Superior temporal gyrus (tissue), 1 donor: ENCODE data around the gene BBLN.
"Not testable (repeated sequence)": the region's sequence is repeated elsewhere in the genome, so short reads cannot be mapped to it uniquely, and the experiment has no call there.

Experiments used
- DNase-seq: peaks from one replicate; pipeline ENCODE4 v3.0.0-alpha.2; 2016; ENCODE audit errors: extremely low spot score

BBLN gene

GRCh38 chr9:128159784-128160602 is at the start of gene BBLN:
Gene BBLN (plus strand): TSS chr9:128160265. CDS start chr9:128160408, 143 bp downstream.
- DNase-seq = peak; percentile 87

DNA sequence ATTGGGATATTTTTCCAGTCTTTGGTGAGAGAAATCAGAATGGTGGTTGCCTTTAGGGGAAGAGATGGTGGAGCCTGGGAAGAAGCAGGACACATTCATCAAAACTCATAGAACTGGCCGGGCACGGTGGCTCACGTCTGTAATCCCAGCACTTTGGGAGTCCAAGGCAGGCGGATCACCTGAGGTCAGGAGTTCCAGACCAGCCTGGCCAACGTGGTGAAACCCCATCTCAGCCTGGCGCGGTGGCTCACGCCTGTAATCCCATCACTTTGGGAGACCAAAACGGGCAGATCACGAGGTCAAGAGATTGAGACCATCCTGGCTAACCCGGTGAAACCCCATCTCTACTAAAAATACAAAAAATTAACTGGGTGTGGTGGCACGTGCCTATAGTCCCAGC is 48.3 kb upstream of the BBLN start:
- DNase-seq = not testable (repeated sequence)

GRCh38 chr9:128113526-128114325 is 46.3 kb upstream of the BBLN start:
- DNase-seq = no peak

DNA sequence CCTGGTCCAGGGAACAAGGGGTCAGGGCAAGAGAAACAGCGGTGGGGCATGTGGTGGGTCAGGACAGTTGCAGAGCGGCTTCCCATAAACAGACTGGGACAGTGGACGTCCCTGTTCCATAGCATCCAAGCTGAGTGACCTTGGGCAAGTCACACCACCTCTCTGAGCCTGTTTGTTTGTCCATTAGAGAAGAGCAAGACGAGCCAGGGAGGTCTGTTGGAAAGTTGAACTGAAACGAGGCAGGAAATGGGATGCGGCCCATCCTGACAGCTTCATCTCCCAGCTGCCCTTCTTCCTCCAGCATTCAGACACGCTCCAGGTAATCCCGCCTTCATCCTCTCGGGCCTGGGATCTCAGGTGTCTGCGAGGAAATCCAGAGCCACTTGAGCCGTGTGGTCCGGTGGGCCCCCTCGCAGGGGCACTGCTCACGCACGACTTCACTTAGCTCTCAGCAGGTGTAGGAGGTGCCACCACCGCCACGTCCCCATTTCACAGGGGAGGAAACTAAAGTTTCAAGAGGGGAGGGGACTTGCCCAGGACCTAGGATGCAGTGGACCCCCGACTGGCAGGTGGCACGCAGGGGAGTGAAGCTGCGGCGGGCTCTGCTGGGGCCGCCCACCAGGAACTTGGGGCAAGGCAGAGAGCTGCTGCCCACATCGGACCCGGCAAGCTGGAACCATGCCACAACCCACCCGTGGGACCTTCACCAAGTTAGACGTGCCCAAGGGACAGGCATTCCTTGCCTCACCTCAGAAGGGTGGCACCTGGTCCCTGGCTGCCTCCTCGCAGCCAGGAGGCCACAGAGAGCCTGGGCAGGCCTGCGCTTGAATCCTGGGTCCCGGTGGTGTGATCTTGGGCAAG is 45.5 kb upstream of the BBLN start:
- DNase-seq = no peak

- no peak for DNase-seq
Observed at GRCh38 chr9:128115187-128116103, 44.6 kb upstream of the BBLN start.

DNA sequence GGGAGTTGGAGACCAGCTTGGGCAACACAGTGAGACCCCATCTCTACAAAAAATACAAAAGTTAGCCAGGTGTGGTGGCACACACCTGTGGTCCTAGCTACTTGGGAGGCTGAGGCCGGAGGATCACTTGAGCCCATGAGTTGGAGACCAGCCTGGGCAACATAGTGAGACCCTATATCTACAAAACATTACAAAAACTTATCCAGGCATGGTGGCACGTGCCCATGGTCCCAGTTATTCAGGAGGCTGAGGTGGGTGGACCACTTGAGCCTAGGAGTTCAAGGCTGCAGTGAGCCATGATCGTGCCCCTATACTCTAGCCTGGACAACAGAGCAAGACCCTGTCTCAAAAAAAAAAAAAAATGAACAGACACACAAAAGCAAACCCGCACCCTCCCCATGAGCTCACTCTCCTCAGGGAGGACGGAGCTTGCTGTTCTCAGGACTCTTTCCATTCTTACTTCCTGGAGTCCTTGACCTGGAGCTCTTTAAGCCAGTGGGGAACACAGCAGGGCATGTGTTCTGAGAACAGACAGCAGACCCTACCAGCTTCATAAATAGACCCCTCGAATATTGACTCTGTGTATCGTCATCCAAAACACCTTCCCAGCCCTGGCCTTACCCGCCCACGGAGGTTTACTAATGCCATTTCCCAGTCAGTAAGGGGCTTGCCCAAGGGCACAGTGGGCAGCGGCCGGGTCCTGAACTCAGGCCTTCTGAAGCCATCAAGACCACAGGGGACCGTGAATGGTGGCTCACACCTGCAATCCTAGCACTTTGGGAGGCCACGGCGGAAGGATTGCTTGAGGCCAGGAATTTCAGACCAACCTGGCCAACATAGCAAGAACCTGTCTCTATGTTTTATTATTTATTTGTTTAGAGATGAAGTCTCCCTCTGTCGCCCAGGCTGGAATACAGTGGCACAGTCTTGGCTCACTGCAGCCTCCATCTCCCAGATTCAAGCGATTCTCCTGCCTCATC is 43.7 kb upstream of the BBLN start:
- DNase-seq = no peak

DNA sequence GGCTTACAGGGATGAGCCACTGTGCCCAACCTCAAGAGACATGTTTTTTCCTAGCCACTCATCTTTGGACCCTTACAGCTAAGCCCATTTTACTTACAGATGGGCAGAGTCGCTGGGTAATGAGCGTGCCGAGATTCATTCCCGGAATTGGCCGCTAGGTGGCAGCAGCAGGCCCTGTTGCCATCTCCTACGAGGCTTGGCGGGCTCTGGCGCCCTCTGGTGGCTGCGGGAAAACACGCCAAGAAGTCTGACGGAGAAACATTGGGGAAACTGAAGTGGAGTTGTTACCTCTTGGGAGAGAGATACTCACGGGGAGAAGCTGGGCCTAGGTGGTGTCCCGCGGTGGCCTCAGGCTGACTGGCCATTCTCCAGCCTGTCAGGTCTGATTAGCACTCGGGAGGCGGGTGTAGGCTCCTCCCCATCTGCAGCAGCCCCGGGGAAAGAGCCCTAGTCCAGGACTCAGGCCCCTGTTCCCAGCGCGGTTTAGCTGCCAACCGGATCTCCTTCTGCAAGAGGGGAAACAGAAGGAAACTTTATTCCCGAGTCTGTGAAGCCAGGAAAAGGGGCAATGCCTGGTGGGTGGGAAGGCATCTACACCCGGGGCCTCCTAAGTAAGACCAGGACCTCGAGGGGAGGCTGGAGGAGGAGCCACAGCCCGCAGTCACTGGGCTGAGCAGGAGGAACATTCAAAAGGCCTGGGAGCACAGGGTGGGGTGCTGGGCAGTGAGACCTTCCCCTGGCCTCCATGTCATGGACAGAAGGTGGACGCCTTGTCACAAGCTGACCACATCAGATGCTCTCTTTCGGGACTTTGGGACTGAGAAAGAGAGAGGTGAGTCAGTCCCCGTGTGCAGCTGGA is 42.2 kb upstream of the BBLN start:
- DNase-seq = peak; percentile 96

GRCh38 chr9:128118472-128118857 is 41.6 kb upstream of the BBLN start:
- no peak for DNase-seq

GRCh38 chr9:128118971-128119665 is 40.9 kb upstream of the BBLN start:
- DNase-seq = no peak

DNA sequence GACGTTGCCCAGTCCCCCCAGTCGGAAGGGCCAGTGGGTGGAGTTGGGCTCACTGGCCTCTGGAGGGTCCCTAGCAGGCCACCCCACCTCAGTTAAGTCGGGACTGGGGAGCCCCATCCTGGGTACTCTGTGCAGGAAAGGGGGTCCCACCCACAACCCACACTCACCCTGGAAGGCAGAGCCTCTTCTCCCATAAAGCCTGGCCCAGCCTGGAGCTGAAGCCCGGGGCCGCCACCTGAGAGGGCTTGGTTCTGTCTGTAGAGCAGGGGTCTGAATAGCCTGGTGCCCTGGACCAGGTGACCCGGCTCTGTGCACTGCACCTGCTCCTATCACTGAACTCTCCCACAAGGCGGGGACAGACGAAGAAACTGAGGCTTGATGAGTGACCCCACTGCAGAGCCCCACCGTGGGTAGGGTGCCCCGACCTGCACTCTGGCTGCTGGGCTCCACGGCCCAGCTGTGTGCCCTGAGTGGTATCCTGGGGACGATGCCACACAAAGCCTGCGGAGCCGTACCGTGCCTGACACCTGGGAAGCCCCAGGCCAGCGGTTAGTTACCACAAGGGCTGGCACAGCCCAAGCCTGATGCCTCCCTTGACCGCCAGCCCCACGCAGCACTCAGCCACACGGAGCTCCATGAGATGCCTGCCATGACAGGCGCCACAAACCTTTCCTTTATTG is 39.9 kb upstream of the BBLN start:
- DNase-seq = no peak

GRCh38 chr9:128120741-128121465 is 39.2 kb upstream of the BBLN start:
- DNase-seq = no peak

GRCh38 chr9:128121466-128121810 is 38.6 kb upstream of the BBLN start:
- DNase-seq = no peak

DNA sequence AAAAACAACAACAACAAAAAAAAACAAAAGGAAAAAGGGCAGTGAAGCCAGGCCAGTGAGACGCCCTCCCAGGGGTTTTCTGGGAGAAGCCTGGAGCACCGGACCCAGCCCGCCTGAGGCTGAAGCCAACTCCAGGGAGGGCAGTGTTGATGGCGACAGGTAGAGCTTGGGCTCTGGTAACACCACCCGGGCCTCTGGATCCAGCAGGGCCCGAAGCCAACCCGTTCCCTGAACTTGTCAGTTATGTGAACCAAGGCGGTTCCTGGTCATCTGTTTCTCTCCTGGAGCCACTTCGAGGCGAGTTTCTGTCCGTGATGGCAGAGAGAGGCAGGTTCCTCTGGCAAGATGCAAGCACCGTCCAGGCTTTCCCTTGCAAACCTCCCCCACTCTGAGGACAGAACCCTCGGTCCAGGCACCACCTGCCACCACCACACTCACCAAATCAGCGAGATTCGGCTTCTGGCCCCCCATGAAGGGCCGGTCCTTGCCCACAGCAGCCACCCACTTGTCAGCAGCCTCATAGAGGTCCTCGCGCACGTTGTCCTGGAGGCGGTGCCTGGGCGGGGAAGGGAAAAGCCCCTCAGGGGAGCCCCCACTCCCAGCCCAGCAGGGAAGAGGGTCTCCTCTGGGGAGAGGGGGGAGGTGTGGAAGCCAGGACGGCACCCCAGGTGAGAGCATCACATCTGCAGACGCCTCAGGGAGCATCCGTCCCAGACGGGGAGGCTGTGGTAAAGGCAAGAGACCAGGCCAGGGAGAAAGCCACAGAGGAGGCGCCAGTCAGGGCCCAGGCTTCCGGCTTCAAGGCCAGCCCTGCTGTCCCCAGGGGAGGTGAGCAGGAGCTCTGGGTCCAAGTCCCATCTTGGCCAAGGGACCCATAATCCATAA is 37.9 kb upstream of the BBLN start:
- DNase-seq = no peak

- no peak for DNase-seq
Observed at GRCh38 chr9:128122809-128123175, 37.3 kb upstream of the BBLN start.

DNA sequence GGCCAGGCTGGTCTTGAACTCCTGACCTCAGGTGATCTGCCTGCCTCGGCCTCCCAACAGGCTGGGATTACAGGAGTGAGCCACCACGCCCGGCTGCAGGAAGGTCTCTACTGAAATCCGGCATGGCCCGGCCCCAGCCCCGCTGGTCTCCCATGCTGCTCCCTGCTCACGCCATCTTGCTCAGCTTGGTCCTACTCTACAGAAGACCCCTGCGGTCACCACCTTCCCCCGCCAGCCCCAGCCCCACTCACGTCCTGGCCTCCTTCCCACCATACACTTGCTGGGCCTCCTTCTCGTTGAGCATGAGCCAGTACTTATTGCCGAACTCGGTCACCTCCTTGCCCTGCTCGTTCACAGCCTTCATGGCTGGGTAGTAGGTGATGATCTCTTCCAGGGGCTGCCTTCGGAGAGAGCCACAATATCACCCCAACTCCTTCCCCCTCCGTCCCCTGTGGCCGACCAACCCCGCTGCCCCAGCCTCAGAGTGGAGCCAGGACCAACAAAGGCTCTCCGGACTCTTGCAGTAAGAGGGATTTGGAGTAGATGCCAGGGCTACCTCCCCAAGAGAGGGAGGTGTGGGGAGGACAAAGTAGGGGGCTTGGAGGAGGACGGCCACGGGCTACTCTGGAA is 36.5 kb upstream of the BBLN start:
- DNase-seq = no peak

DNA sequence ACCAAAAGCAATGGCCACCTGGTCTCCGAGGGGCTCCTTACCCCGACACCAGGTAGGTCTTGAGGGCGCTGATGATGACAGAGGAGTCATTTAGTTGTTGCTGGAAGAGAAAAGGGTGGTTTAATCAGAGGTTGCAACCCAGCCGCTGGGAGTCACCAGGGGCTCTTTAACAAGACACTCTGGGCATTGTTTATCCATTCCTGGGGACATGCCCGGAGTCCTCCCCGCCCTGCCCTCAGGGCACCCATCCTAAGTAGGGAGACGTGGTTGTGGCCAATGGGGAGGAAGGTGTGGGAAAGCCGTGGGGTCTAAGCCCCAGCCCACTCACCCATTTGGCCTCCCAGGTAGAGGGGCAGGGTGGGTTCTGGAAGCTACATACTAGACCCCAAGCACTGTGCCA is 35.6 kb upstream of the BBLN start:
- DNase-seq = no peak
